C4-2B (cell line): Measurements from ENCODE around the gene UBR4.

Experiments
- CTCF ChIP-seq: fragments of 450-650 bp; conservative IDR thresholded peaks from 2 replicates; pipeline ENCODE4 v1.5.1; 2017; ENCODE audit warnings: mild to moderate bottlenecking
- ZFX ChIP-seq: fragments of 450-650 bp; IDR thresholded peaks from 2 replicates; pipeline ENCODE4 v1.6.1; 2017

- no peak for TF ChIP-seq CTCF
- no peak for TF ChIP-seq ZFX
Observed at GRCh38 chr1:19062258-19063029, 147.6 kb downstream of the UBR4 start.
